Hematopoietic multipotent progenitor cell treated with erythropoietin and hydrocortisone succinate and interleukin-3 and kit ligand, for 6 days (in vitro differentiated cells): ENCODE measurements around the gene MAP3K4.

Experiments
- DNase-seq: peaks from one replicate; pipeline ENCODE4 v3.0.0-alpha.2; 2015

Gene MAP3K4

GRCh38 chr6:161130967-161131766 is 139.6 kb downstream of the MAP3K4 start:
- DNase-seq = no peak

DNA sequence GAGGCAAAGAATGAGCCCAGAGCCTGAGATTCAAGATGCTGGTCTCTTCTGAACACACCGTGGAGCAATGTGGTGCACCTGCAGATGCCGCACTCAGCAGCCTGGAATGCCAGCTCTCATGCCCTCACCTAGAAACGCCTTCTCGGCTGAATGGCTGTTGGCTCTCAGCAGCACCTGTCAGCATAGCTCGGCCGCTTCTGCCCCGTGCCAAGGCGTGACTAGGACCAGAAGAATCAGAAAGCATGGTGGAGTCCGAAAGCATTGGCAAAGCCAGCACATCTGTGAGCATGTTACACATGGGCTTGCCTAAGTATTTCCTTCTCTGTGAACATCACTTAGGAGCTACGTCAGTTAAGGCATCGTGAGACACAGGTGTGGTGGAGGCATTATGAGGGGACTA is 140.8 kb downstream of the MAP3K4 start:
- no peak for DNase-seq

DNA sequence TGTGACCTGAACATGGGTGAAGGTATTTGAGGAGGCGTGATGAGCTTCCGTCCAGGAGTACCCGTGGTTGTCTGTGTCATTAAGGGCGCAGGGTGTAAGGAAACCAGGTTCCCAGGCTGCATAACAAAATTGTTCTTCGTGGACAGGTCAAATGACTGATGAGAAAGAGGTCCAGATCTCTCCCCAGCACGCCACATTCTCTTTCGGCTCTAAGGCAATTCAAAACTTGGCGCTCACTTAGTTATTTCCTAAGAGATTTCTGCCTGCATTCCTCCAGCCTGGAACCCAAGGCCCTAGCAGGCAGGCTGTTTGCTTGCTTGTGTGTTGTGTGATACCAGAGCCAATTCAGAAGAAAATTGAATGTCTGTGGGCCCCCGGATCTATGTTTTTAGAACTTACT is 142.4 kb downstream of the MAP3K4 start:
- no peak for DNase-seq

DNA sequence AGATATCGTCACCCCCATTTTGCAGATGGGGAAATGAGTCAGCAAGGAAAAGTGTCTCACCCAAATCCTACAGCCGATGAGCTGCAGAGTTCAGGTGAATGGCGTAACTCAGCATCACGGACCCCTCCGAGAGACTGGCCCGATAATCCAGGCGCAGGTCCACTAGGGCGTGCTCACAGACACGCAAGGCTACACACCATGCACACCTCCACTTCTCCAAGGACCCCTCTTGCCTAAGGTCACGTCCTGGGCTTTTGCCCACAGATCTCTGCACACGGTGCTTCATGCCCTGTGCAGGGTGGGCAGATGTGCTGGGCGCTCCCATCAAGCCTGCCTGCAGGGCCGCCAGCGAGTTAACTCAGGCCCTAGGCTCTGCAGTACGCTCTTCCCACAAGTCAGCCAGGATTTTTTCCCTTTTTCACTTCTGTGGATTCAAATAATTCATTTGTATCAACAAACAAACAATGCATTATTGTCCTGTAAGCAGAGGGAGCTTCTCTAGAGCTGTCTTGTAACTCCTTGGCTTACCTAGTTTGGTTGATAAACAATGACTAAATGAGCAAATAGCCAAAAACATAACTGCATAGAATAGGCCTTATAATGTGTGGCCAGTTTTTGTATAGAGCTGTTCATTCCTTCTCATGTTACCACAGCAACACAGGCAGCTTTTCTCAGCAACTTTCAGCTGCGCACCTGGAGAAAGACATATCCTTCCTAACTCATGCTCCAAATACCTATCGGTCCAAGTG is 143.2 kb downstream of the MAP3K4 start:
- DNase-seq = no peak

GRCh38 chr6:161135695-161136591 is 144.4 kb downstream of the MAP3K4 start:
- no peak for DNase-seq

DNA sequence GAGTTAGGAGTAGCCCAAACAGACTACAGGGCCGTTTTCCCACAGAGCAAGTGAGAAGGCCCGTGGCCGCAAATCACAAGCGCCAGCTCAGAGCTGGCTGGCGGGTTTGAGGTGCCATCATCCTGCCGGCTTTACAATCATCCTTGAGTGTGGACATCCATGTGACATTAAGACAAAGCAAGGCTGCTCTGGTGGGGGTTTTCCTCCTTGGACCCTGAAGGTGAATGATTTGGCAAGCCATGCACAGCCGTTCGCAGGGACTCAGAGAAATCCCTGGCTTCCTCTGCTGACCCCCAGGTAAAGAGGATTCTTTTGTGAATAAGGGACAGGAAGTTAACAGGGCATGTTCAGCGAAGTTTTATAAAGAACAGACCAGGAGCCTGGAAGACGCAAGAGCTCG is 145.1 kb downstream of the MAP3K4 start:
- no peak for DNase-seq

- DNase-seq = no peak
Observed at GRCh38 chr6:161137320-161137719, 145.8 kb downstream of the MAP3K4 start.

- no peak for DNase-seq
Observed at GRCh38 chr6:161137839-161138542, 146.4 kb downstream of the MAP3K4 start.

DNA sequence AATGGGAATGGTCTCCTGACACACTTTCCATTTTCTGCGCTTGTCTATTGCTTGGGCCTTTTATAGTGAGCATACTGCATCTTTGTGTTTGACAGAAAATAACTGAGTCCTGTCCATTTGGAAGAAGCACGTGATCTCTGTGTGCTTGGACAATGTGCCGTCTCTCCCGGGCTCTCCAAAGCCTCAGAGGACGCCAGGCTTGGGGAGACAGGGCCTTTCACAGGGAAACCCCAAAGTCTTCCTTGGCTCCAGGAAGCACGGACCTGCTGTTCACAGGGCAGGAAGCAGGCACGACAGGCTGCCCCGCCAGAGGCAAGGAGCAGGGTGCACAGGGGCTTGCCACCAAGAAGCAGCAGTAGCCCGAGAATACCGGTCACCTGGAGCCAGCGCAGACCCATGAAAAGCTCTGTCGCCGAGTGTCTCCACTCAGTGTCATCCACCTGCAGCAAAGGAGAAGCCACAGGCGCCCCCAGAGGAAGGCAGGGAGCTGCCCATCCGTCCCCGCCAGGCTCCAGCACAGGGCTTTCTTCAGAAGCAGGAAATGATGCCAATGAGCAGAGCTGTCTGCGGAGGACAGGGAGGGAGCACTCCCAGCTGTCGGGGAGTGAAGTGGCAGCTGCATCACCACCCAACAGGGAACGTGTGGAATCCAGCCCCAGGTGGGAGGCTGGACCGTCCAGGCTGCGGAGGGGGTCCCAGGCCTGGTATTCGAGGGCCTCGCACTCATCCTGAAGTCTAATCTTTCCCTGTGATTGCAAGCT is 147.2 kb downstream of the MAP3K4 start:
- DNase-seq = no peak

DNA sequence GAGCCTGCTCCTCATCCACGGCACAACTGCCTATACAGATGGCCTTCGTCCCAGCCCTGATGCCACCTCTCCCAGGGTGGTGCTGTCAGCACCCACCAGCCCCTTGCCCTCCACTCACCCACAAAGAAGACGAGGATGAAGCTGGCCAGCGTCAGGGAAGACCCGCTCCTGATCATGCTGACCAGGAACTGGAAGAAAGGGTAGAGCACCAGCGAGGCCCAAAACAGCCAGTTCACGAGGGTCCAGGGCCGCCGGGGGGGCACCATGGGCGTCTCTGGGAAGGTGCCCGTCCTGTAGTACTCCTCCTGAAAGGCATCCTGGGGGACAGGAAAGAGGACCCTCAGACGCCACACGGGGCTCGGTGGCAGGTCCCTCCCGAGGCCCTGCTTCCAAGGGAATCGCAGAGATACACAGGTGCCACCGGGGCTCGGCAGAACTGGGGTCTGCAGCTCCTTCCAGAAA is 147.8 kb downstream of the MAP3K4 start:
- DNase-seq = no peak

GRCh38 chr6:161139766-161140553 is 148.4 kb downstream of the MAP3K4 start:
- peak; percentile 82 for DNase-seq

GRCh38 chr6:161140554-161140875 is 148.9 kb downstream of the MAP3K4 start:
- no peak for DNase-seq

DNA sequence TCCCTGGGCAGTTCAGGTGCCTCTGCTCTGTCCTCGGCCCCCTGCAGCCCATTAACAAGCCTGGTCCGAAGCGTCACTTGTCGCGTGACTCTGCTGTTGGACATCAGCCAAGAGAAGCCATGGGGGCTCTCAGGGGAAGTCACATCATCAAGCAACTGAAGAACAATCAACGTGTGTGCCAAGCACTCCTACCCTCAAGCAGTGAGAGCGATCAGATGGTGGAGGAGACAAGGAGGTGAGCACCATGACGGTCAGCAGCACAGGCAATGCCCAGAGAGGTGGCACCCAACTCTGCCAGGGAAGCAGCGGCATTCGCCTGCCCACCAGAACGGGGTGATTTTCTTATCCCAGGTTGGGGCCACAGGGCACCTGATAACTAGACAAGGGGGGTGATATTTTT is 149.6 kb downstream of the MAP3K4 start:
- peak; percentile 9 for DNase-seq

GRCh38 chr6:161142957-161143296 is 151.4 kb downstream of the MAP3K4 start:
- no peak for DNase-seq

DNA sequence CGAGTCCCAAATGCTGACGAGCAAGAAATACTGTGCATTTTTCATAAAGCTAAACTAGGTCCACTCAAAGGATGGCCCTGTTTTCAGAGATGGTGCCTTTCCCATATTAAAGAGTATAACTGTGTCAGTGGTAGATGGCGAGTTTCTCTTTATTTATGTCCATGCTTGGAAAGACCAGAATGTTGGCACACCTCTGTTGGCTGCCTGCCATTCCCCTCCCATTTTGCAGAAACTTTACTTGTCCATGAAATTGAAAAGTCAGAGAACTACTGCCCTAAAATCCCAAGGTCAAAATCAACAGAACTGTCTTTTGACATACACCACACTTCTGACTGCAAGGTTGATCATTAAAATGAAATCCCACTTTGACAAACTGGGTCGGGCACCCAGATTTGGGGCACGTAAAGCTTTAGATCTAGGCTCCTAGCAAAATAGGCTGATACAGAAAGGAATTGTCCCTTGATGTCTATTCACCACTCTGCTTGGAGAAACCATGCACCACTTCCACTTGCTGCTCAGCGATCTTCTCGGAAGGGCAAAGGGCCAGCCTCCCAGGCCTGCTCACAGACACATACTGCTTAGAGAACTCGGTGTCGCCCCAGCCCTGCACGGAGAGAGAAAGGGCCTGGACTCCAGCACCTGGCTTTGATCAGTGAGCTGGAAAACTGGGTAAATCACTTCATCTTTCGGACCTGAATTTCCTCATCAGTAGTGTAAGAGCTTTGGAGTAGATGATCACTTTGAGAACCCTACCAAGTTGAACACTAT is 152.3 kb downstream of the MAP3K4 start:
- no peak for DNase-seq

DNA sequence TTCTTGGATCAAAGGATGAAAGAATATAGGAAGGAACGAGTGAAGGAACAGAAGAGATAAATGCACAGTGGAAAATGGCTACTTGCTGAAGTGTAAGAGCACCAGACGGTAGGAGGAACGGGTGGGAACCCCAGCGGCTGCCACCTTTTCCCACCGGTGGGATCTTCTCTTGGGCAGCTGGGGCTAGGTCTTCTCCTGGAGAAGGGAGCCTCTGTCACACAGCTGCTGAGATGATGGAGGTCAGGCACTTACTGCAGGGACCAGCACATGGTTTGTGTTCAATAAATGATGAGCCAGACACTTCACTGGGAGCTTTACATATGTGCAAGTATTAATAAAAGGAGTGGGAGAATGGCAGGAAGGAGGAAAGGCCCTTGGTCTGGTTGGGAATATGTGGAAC is 158.6 kb downstream of the MAP3K4 start:
- DNase-seq = no peak

GRCh38 chr6:161150566-161150965 is 159.0 kb downstream of the MAP3K4 start:
- no peak for DNase-seq

DNA sequence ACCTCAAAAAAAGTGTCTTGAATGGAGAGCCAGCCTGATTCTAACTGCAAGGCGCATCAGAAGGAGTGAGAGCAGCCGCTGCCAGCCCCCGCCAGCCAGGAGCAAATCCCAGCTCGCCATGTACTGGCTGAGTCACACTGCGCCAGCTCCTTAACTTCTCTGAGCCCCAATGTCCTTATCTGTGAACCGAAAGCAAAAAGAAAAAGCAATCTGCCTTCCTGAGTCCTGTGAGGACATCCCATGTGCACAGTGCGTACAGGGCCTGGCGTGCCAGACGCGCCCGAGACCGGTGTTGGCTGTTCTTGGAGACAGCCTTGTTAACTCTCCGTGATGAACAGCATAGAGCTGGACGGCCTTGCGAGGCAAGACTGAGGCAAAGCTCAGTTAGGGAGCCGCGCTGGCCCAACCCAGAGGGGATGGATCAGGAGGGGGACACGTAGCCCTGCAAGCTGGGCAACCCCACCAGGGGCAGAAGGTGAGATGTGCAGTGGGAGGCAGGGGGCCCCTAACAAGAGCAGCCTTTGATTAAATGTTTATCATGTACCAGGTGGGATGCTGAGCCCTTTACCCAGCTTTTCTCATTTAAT is 159.6 kb downstream of the MAP3K4 start:
- no peak for DNase-seq

DNA sequence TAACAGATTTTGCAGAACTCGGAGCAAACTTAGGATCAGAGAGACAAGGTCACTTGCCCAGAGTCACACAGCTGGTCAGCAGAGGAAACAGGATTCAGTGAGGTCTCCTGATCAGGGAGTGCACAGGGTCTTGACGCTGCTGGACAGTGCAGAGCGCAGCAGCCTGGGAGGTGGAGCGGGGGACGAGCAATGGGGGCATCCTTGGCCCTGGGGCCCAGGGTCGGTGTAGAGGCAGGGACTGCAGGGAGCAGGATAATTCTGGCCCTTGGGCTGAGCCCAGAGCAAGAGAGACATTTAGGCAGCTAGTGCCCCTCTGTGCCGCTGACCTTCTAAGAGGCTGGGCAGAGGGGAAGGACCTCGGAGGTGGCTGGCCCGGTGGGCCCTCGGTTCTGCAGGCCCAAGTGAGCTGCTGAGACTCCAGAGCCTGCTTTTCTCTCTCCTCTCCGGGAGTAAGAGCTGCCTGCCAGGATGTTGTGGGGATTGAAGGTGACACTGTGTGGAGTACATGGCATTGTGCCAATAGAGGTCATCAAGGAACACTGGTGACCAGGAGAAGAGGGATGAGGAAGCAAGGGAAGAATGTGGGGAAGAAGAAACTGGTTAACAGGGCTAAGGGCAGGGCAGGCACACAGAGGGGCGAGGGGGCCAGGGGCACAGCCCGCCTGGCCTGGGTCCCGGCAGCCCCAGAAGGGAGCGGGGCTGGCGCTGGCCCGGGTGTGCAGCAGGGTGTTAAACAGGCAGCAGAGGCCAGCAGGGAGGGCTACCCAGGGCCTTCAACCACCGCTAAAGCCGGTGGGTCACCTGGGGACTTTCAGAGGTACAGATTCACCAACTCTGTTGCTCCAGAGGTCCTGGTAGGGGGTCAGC is 160.3 kb downstream of the MAP3K4 start:
- no peak for DNase-seq
